Endothelial cell of umbilical vein (primary cell): ENCODE measurements around the gene CNTLN. TPM values are rescaled to one million over a fixed set of nuclear protein-coding genes. Genes with fewer than 3 reads are reported as not detected.

Experiments
- BruUV-seq: library from RNA; stranded (reverse); fragments of 400-500 nt; replicated peaks from 2 replicates; lab custom pipeline; 2021; lab: Mats Ljungman, UMichigan
- CTCF ChIA-PET: fragments of 300-600, 350-600 bp; sonication (Branson Sonifier 250); formaldehyde crosslinking; loops from one replicate; lab custom pipeline; 2021; ENCODE audit warnings: antibody characterized with exemption, inconsistent platforms; lab: Charles Lee
- POLR2A ChIA-PET: fragments of 300-600, 350-600 bp; sonication (Branson Sonifier 250); formaldehyde crosslinking; loops from one replicate; lab custom pipeline; 2021; ENCODE audit warnings: antibody characterized with exemption, inconsistent platforms; lab: Charles Lee
- DNase-seq: peaks from one replicate; pipeline ENCODE4 v3.0.0-alpha.2; 2011; ENCODE audit warnings: low read depth, low spot score
- FAIRE-seq: peaks from 2 replicates; lab custom pipeline; 2011; peaks lifted over from hg19 to GRCh38; lab: Jason Lieb, UNC
- H2AFZ ChIP-seq: 2 replicates; pipeline ENCODE4 v1.6.0; 2012; ENCODE audit warnings: low read depth, low read length, control low read depth, inconsistent platforms
- H3K27ac ChIP-seq: 2 replicates; pipeline ENCODE4 v1.5.1; 2011; ENCODE audit warnings: low read depth, mild to moderate bottlenecking, control low read depth, low read length, moderate library complexity; ENCODE audit not compliant: insufficient read depth
- H3K27me3 ChIP-seq, 2 experiments: 2 replicates each; pipeline versions ENCODE4 v1.6.0 to v1.6.1; 2011; ENCODE audit warnings: low read length in 2 of 2, mixed read lengths in 1 of 2; ENCODE audit not compliant: control insufficient read depth in 2 of 2, insufficient read depth in 2 of 2
- H3K36me3 ChIP-seq, 2 experiments: 2 replicates in 1 of 2; 3 replicates in 1 of 2; pipeline ENCODE4 v1.5.1; 2011; ENCODE audit warnings: low read length in 2 of 2, mild to moderate bottlenecking in 1 of 2, moderate library complexity in 1 of 2; ENCODE audit not compliant: control insufficient read depth in 2 of 2, insufficient read depth in 2 of 2; ENCODE audit errors: extremely low read depth in 1 of 2
- H3K4me1 ChIP-seq: 3 replicates; pipeline ENCODE4 v1.5.1; 2011; ENCODE audit warnings: mild to moderate bottlenecking, low read length; ENCODE audit not compliant: control insufficient read depth, insufficient read depth; ENCODE audit errors: extremely low read depth
- H3K4me2 ChIP-seq: 2 replicates; pipeline ENCODE4 v1.6.1; 2011; ENCODE audit warnings: low read length, control low read depth, mixed read lengths; ENCODE audit not compliant: insufficient read depth
- H3K4me3 ChIP-seq, 3 experiments: fragments of 200-600 bp in 1 of 3; sonication (generic), shearing (Covaris generic) in 1 of 3; replicated peaks in 1 of 3; 2 replicates each; pipeline ENCODE4 v1.5.1; 2011 to 2016; ENCODE audit warnings: control low read depth in 3 of 3, low read length in 3 of 3, mild to moderate bottlenecking in 2 of 3, inconsistent platforms in 1 of 3, low read depth in 1 of 3, moderate library complexity in 1 of 3; ENCODE audit not compliant: insufficient read depth in 1 of 3
- H3K79me2 ChIP-seq: 2 replicates; pipeline ENCODE4 v1.6.0; 2012; ENCODE audit warnings: low read length, inconsistent platforms; ENCODE audit not compliant: control insufficient read depth, insufficient read depth
- H3K9ac ChIP-seq: replicated peaks from 2 replicates; pipeline ENCODE3; 2011; ENCODE audit warnings: low read length, control low read depth; ENCODE audit not compliant: insufficient read depth; ENCODE audit errors: extremely low read depth
- H3K9me1 ChIP-seq: replicated peaks from 3 replicates; pipeline ENCODE4 v1.6.0; 2011; ENCODE audit warnings: mild to moderate bottlenecking, low read length; ENCODE audit not compliant: control insufficient read depth, insufficient read depth; ENCODE audit errors: extremely low read depth
- H3K9me3 ChIP-seq: replicated peaks from 2 replicates; pipeline ENCODE4 v1.5.1; 2012; ENCODE audit warnings: low read length, inconsistent platforms; ENCODE audit not compliant: control insufficient read depth, insufficient read depth
- H4K20me1 ChIP-seq: replicated peaks from 2 replicates; pipeline ENCODE3; 2011; ENCODE audit warnings: mild to moderate bottlenecking, low read length; ENCODE audit not compliant: control insufficient read depth, insufficient read depth; ENCODE audit errors: extremely low read depth
- CTCF ChIP-seq, 2 donors: IDR thresholded peaks; 1 replicate in 1 of 2; 2 replicates in 1 of 2; pipeline ENCODE4 v1.5.1; 2011; ENCODE audit warnings: low read length in 2 of 2, mild to moderate bottlenecking in 2 of 2, moderate library complexity in 2 of 2, control low read depth in 1 of 2, inconsistent platforms in 1 of 2, low read depth in 1 of 2; ENCODE audit not compliant: insufficient read depth in 1 of 2; ENCODE audit errors: extremely low read depth in 1 of 2
- EZH2 ChIP-seq: IDR thresholded peaks from 2 replicates; pipeline ENCODE4 v1.6.1; 2012; ENCODE audit warnings: borderline replicate concordance, low read depth, mild to moderate bottlenecking, moderate library complexity, low read length, inconsistent platforms; ENCODE audit not compliant: severe bottlenecking
- FOS ChIP-seq: IDR thresholded peaks from 2 replicates; pipeline ENCODE4 v1.6.1; 2011; ENCODE audit warnings: mild to moderate bottlenecking, low read length, moderate library complexity, borderline replicate concordance; ENCODE audit not compliant: insufficient read depth
- GATA2 ChIP-seq: IDR thresholded peaks from 2 replicates; pipeline ENCODE4 v1.7.0; 2011; ENCODE audit warnings: low read depth, mild to moderate bottlenecking, moderate library complexity, mixed read lengths, low read length; ENCODE audit not compliant: insufficient read length, insufficient read depth
- JUN ChIP-seq: IDR thresholded peaks from 2 replicates; pipeline ENCODE4 v1.6.1; 2011; ENCODE audit warnings: borderline replicate concordance, low read depth; ENCODE audit not compliant: insufficient read length, insufficient read depth
- MAX ChIP-seq: IDR thresholded peaks from 2 replicates; pipeline ENCODE4 v1.6.1; 2011; ENCODE audit not compliant: insufficient read depth, insufficient read length
- MYC ChIP-seq: IDR thresholded peaks from one replicate; pipeline ENCODE4 v1.6.1; 2011; ENCODE audit warnings: mild to moderate bottlenecking, low read depth, low read length
- POLR2A ChIP-seq: IDR thresholded peaks from 2 replicates; pipeline ENCODE4 v1.6.1; 2012; ENCODE audit warnings: low read depth, mild to moderate bottlenecking, control low read depth, low read length
- POLR2AphosphoS5 ChIP-seq: IDR thresholded peaks from 2 replicates; pipeline ENCODE4 v1.6.1; 2012; ENCODE audit warnings: low read depth, mild to moderate bottlenecking, control low read depth, low read length, moderate library complexity; ENCODE audit not compliant: insufficient read depth
- dilution Hi-C: fragments of 300-500 bp; cut with MboI; formaldehyde crosslinking; loops from one replicate; pipeline ENCODE4 v1.15.0; 2019; ENCODE audit warnings: low sequenced_read_pairs; ENCODE audit not compliant: extremely low pct_ligation_motif_present
- intact Hi-C: fragments of 100-400 bp; cut with micrococcal nuclease; formaldehyde crosslinking; loops from one replicate; pipeline ENCODE4 v1.10.0; 2022
- polyA plus RNA-seq, 4 experiments: library from polyadenylated mRNA; depleted of rRNA in 3 of 4; stranded (reverse) in 3 of 4; unstranded in 1 of 4; fragments of >200 nt; gene quantifications; 2 replicates each; pipeline versions ENCODE4 v1.2.1 to v1.2.3, GENCODE V29; 2011 to 2012; ENCODE audit warnings: missing spikeins in 1 of 4
- small RNA-seq: library from RNA; depleted of rRNA; stranded (forward); fragments of <200 nt; gene quantifications from one replicate; pipeline ENCODE3, GENCODE V24; 2012; ENCODE audit warnings: low replicate concordance, low read depth; ENCODE audit not compliant: insufficient read depth, insufficient read length
- total RNA-seq: library from RNA; stranded (reverse); gene quantifications from 2 replicates; pipeline ENCODE4 v1.2.3, GENCODE V29; 2021

Gene CNTLN
- total and polyA plus RNA-seq, 2 donors (not counting 3 experiments of a cell fraction or from before 2014, with no cell fraction given): 3.5 to 15.8 TPM

GRCh38 chr9:17551023-17551422 lies 416.2 kb downstream of the CNTLN start:
- POLR2A ChIA-PET: no interaction called here
- intact Hi-C loops: no loop called here
- no peak for DNase-seq
- no peak for TF ChIP-seq GATA2
- TF ChIP-seq MYC: no peak
- no peak for TF ChIP-seq POLR2A
- no peak for TF ChIP-seq JUN
- TF ChIP-seq FOS: no peak
- no peak for TF ChIP-seq MAX
- TF ChIP-seq EZH2: no peak
- TF ChIP-seq POLR2AphosphoS5: no peak
- TF ChIP-seq CTCF (IDR thresholded peaks at IDR 0.05; ENCODE audit: extremely low read depth in 1 of 2, insufficient read depth in 1 of 2, low read depth in 1 of 2, low read length in 2 of 2): no peak
- H3K4me1 ChIP-seq: no peaks in the 10 kb centered on the region
- no peak overlapping the region for H3K4me2 ChIP-seq
- no peaks in the 10 kb centered on the region for H3K79me2 ChIP-seq
- H4K20me1 ChIP-seq: no peaks in the 10 kb centered on the region
- H3K27ac ChIP-seq: no peak overlapping the region
- H2AFZ ChIP-seq: no peak overlapping the region
- no peaks in the 10 kb centered on the region for H3K9me1 ChIP-seq
- H3K9ac ChIP-seq: no peak overlapping the region
- no TSS peak for BruUV-seq
- CTCF ChIA-PET: no interaction called here
- no peak for FAIRE-seq
- H3K36me3 ChIP-seq: no peaks in the 10 kb centered on the region
- no peaks in the 10 kb centered on the region for H3K27me3 ChIP-seq
- H3K9me3 ChIP-seq: no peaks in the 10 kb centered on the region
- dilution Hi-C loops: no loop called here
- H3K4me3 ChIP-seq: no peak overlapping the region

Small RNA genes lying within 50 kb of the gene (small RNA-seq; reads per million reads assigned to genes)
- not detected for gene RPS29P33
